Measurements from ENCODE around the gene OGA. TPM values are rescaled to one million over a fixed set of nuclear protein-coding genes. Genes with fewer than 3 reads are reported as not detected.

Gene OGA
- total RNA-seq, 1 donor from 2014 or later: 275 TPM

- H3K4me1 ChIP-seq: peaks cover 26% of the 10 kb centered on the region
- TF ChIP-seq, protein P1, sequence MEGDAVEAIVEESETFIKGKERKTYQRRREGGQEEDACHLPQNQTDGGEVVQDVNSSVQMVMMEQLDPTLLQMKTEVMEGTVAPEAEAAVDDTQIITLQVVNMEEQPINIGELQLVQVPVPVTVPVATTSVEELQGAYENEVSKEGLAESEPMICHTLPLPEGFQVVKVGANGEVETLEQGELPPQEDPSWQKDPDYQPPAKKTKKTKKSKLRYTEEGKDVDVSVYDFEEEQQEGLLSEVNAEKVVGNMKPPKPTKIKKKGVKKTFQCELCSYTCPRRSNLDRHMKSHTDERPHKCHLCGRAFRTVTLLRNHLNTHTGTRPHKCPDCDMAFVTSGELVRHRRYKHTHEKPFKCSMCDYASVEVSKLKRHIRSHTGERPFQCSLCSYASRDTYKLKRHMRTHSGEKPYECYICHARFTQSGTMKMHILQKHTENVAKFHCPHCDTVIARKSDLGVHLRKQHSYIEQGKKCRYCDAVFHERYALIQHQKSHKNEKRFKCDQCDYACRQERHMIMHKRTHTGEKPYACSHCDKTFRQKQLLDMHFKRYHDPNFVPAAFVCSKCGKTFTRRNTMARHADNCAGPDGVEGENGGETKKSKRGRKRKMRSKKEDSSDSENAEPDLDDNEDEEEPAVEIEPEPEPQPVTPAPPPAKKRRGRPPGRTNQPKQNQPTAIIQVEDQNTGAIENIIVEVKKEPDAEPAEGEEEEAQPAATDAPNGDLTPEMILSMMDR (IDR thresholded peaks at IDR 0.05): no peak
- TF ChIP-seq EZH2 (IDR thresholded peaks at IDR 0.05) (no peak), EZH2phosphoT487 (IDR thresholded peaks at IDR 0.05) (no peak)
- no peak overlapping the region for H3K9ac ChIP-seq
- peaks cover 24% of the 10 kb centered on the region for H3K4me1 Mint-ChIP-seq
- H3K27ac ChIP-seq: no peak overlapping the region
- peaks cover 98% of the 10 kb centered on the region for H4K20me1 ChIP-seq (ENCODE audit: low read depth)
- H3K9me3 ChIP-seq (ENCODE audit: low read depth): no peaks in the 10 kb centered on the region
- H3K4me2 ChIP-seq: no peak overlapping the region
- H3K36me3 Mint-ChIP-seq: peaks cover 23% of the 10 kb centered on the region
- no peak for DNase-seq (ENCODE audit: low spot score)
- H3K9me3 Mint-ChIP-seq: no peaks in the 10 kb centered on the region
- no peak overlapping the region for H3K4me3 Mint-ChIP-seq
- H3K36me3 ChIP-seq: peaks cover 24% of the 10 kb centered on the region
- H3K27ac Mint-ChIP-seq: no peak overlapping the region
- H3K27me3 Mint-ChIP-seq (ENCODE audit: insufficient read depth, low read depth): no peaks in the 10 kb centered on the region
- H3K4me3 ChIP-seq: no peak overlapping the region
- no peaks in the 10 kb centered on the region for H3K27me3 ChIP-seq
- peaks cover 100% of the 10 kb centered on the region for H3K79me2 ChIP-seq (ENCODE audit: low read depth)
- H2AFZ ChIP-seq (replicated peaks): no peak overlapping the region
- peaks cover 34% of the 10 kb centered on the region for H3F3A ChIP-seq (ENCODE audit: low read depth)
Measured at GRCh38 chr10:101812606-101813005, 5.6 kb downstream of the OGA start.

- Mint-ChIP-seq H3K4me1 (no peaks in the 10 kb centered on the region), H3K9me3 (no peaks in the 10 kb centered on the region), H3K36me3 (peaks cover 30% of the 10 kb centered on the region), H3K27ac (no peak overlapping the region), H3K27me3 (ENCODE audit: insufficient read depth, low read depth) (peaks cover 2% of the 10 kb centered on the region), H3K4me3 (no peak overlapping the region)
- H3K27me3 ChIP-seq: no peaks in the 10 kb centered on the region
- peaks cover 95% of the 10 kb centered on the region for H3K79me2 ChIP-seq (ENCODE audit: low read depth)
- H2AFZ ChIP-seq (replicated peaks): no peak overlapping the region
- H3K27ac ChIP-seq: no peak overlapping the region
- H3K9ac ChIP-seq: no peak overlapping the region
- H3K4me1 ChIP-seq: no peaks in the 10 kb centered on the region
- no peak overlapping the region for H3K4me2 ChIP-seq
- H3K4me3 ChIP-seq: no peak overlapping the region
- H4K20me1 ChIP-seq (ENCODE audit: low read depth): peaks cover 84% of the 10 kb centered on the region
- peaks cover 47% of the 10 kb centered on the region for H3K36me3 ChIP-seq
- DNase-seq (ENCODE audit: low spot score): no peak
- TF ChIP-seq, protein P1 (IDR thresholded peaks at IDR 0.05): no peak
- TF ChIP-seq EZH2phosphoT487 (IDR thresholded peaks at IDR 0.05) (no peak), EZH2 (IDR thresholded peaks at IDR 0.05) (no peak)
- peaks cover 38% of the 10 kb centered on the region for H3F3A ChIP-seq (ENCODE audit: low read depth)
- H3K9me3 ChIP-seq (ENCODE audit: low read depth): no peaks in the 10 kb centered on the region
Measured at GRCh38 chr10:101807158-101807557, 11.1 kb downstream of the OGA start.

DNA sequence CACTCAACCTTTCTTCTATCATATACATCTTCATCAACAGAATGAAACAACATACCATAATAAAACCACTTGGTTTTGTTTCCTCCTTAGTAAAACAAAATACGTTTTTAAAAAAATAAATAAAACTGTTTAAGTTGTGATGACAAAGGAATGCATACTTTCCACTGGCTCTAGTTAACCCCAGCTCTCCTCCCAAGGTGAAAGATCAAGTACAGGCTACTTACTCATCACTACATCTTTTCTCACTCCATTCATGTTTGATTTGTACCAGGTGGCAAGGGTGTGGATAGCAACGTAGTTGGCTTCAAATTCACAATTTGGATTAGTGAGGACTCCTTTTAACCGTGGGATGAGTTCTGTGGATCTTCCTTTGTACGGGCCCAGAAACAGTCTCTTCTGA, 14.7 kb downstream of the OGA start:
- H3K4me1 Mint-ChIP-seq: no peaks in the 10 kb centered on the region
- peaks cover 95% of the 10 kb centered on the region for H3K79me2 ChIP-seq (ENCODE audit: low read depth)

More for the DNA sequence above, 14.7 kb downstream of the OGA start:
- Mint-ChIP-seq H3K9me3 (no peaks in the 10 kb centered on the region), H3K36me3 (peaks cover 41% of the 10 kb centered on the region), H3K27ac (no peak overlapping the region), H3K4me3 (no peak overlapping the region), H3K27me3 (ENCODE audit: insufficient read depth, low read depth) (peaks cover 2% of the 10 kb centered on the region)
- Histone ChIP-seq H3K4me1 (no peaks in the 10 kb centered on the region), H4K20me1 (ENCODE audit: low read depth) (peaks cover 84% of the 10 kb centered on the region), H3K9ac (no peak overlapping the region), H3F3A (ENCODE audit: low read depth) (peaks cover 32% of the 10 kb centered on the region), H3K27me3 (no peaks in the 10 kb centered on the region), H3K4me3 (no peak overlapping the region), H2AFZ (replicated peaks) (no peak overlapping the region), H3K9me3 (ENCODE audit: low read depth) (no peaks in the 10 kb centered on the region), H3K36me3 (peaks cover 57% of the 10 kb centered on the region), H3K27ac (no peak overlapping the region), H3K4me2 (no peak overlapping the region)
- no peak for DNase-seq (ENCODE audit: low spot score)
- TF ChIP-seq, protein P1 (IDR thresholded peaks at IDR 0.05): no peak
- TF ChIP-seq EZH2phosphoT487 (IDR thresholded peaks at IDR 0.05): no peak
- TF ChIP-seq EZH2 (IDR thresholded peaks at IDR 0.05): no peak

Data from neural progenitor cell (in vitro differentiated cells).